Esophagus mucosa (tissue), 1 donor: ENCODE results near the gene STK11. TPM values are rescaled to one million over a fixed set of nuclear protein-coding genes. Genes with fewer than 3 reads are reported as not detected.

Source experiments
- ATAC-seq: fragments of 200-7000 bp; cut with Tn5 transposase; one replicate; pipeline ENCODE4 v1.9.1; 2020
- total RNA-seq: library from RNA; stranded (reverse); gene quantifications from one replicate; pipeline ENCODE4 v1.2.4, GENCODE V29; 2023
- donor health status: DM: yes; HTN: yes; CAD: no.

Gene STK11
- total RNA-seq, 1 donor from 2014 or later = 35.0 TPM

GRCh38 chr19:1274081-1274851 is 68.7 kb downstream of the STK11 start:
- no peak for ATAC-seq

- peak; percentile 1 for ATAC-seq
Measured at GRCh38 chr19:1274852-1275259, 69.3 kb downstream of the STK11 start.

- peak; percentile 80 for ATAC-seq
Measured at GRCh38 chr19:1275260-1275975, 69.8 kb downstream of the STK11 start, which contains the start of gene FAM174C. Gene FAM174C (plus strand): TSS chr19:1275530. CDS start chr19:1275550, 20 bp downstream.

DNA sequence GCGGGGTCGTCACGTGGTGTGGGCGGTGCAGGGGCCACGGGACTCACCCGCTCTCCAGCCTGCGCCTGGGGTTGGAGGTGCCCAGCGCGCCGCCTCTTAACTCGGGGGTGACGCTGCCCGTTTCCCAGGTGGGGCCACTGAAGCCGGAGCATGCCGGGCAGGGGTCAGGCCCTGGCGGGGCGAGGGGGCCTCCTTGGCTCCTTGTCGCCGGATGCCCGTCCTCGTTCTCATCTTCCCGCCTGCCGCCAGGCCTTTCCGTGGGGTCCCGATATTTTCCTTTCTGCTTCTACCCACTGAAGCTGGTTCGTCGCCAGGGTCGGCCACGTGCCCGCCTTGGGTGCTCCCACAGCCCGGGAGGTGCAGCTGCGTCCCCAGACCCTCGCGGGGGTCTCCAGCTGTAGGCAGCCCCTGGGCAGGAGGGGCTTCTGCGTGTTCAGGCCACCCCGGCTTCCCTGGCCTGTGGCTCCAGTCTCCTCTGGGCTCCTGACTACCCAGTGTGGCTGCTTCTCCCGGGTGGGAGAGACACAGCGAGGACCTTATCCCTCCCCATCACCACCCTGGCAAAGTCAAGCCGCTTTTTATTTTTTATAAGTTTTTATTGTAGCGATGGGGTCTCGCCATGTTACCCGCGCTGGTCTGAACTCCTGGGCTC is 70.5 kb downstream of the STK11 start:
- no peak for ATAC-seq

DNA sequence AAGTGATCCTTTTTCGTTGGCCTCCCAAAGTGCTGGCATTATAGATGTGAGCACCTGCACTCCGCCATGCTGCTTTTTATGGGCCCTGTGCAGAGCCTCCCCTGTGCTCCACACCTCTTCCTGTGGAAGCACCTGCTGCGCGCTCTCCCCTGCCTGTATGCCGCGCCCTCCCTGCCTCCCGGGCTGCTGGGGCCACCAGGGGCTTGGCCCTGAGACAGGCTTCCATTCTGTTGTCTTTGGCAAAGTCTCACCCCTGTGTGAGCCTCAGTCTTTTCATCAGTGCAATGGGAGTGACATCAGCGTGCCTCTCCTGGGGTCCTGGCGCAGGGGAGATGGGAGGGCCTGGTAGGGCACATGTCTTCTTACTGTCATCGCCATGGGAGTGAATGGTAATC is 71.0 kb downstream of the STK11 start:
- ATAC-seq = no peak

- no peak for ATAC-seq
Measured at GRCh38 chr19:1277061-1277460, 71.5 kb downstream of the STK11 start.

Other genes starting within 250 kb of the STK11 start
- 41.2 TPM for gene WDR18, start 221.4 kb upstream of the STK11 start, total RNA-seq
- gene GRIN3B, start 205.4 kb upstream of the STK11 start, total RNA-seq = not detected
- gene TMEM259, start 184.7 kb upstream of the STK11 start, total RNA-seq = 72.3 TPM
- gene RNU6-2, start 184.3 kb upstream of the STK11 start, total RNA-seq = not detected
- 183 TPM for gene CNN2, start 179.2 kb upstream of the STK11 start, total RNA-seq
- 24.8 TPM for gene ABCA7, start 165.7 kb upstream of the STK11 start, total RNA-seq
- 5.1 TPM for gene ARHGAP45, start 138.6 kb upstream of the STK11 start, total RNA-seq
- 139 TPM for gene POLR2E, start 110.4 kb upstream of the STK11 start, total RNA-seq
- 138 TPM for gene GPX4, start 101.8 kb upstream of the STK11 start, total RNA-seq
- 67.5 TPM for gene SBNO2, start 31.5 kb upstream of the STK11 start, total RNA-seq
- 2.0 TPM for gene CBARP, start 32.2 kb downstream of the STK11 start, total RNA-seq
- 251 TPM for gene ATP5F1D, start 36.0 kb downstream of the STK11 start, total RNA-seq
- gene MIDN, start 42.8 kb downstream of the STK11 start, total RNA-seq = 99.3 TPM
- gene CIRBP, start 63.6 kb downstream of the STK11 start, total RNA-seq = 172 TPM
- gene FAM174C, start 69.8 kb downstream of the STK11 start, total RNA-seq = 41.2 TPM
- 0.40 TPM for gene EFNA2, start 80.1 kb downstream of the STK11 start, total RNA-seq
- gene NDUFS7, start 178.1 kb downstream of the STK11 start, total RNA-seq = 120 TPM
- gene GAMT, start 195.8 kb downstream of the STK11 start, total RNA-seq = 19.2 TPM
- gene DAZAP1, start 201.8 kb downstream of the STK11 start, total RNA-seq = 91.6 TPM
- gene RPS15, start 232.6 kb downstream of the STK11 start, total RNA-seq = 1,167 TPM
- 0.48 TPM for gene APC2, start 244.3 kb downstream of the STK11 start, total RNA-seq